ENCODE results near the gene LCE7A. TPM values are rescaled to one million over a fixed set of nuclear protein-coding genes. Genes with fewer than 3 reads are reported as not detected.

Gene LCE7A
- total RNA-seq, 1 donor from 2014 or later: not detected

DNA sequence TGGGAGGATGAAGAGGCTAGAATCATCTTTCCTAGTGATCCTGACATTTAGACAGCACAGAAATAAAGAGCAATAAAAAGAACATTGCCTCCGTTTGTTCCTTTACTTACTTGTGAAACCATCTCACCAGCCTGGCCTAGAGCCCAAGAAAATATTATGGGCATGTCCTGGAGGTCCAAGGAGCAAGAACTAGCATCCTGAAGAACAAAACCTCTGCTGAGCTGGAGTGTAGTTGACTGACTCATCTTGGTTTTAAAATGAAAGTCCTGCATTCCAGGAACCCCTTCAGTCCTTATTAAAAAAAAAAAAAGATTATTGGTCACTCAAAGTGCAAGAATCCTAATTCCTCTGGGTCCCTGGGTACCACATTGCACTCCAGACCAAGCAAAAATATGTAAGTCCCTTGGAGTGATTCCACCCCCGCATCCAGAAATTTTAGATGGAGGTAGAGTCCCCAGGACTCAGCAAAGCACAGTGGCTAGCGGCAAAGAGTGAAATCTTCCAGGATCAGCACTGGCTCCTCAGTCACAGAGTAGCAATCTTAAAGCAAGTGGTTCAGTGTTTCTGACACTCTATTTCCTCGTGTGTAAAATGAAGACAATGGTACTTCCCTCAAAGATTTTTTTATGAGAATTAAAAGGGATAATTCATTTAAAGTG lies 25.3 kb downstream of the LCE7A start:
- peaks cover 13% of the 10 kb centered on the region for H3K27me3 Mint-ChIP-seq (ENCODE audit: insufficient read depth)
- H3K9me3 Mint-ChIP-seq: no peaks in the 10 kb centered on the region
- intact Hi-C loops (cut with micrococcal nuclease): no loop called here
- H3K4me3 Mint-ChIP-seq: no peak overlapping the region
- no peak overlapping the region for H3K27ac Mint-ChIP-seq
- no peaks in the 10 kb centered on the region for H3K4me1 Mint-ChIP-seq (ENCODE audit: low read depth)
- no peaks in the 10 kb centered on the region for H3K36me3 Mint-ChIP-seq (ENCODE audit: low read depth)
- no peak for DNase-seq (ENCODE audit: low spot score)

DNA sequence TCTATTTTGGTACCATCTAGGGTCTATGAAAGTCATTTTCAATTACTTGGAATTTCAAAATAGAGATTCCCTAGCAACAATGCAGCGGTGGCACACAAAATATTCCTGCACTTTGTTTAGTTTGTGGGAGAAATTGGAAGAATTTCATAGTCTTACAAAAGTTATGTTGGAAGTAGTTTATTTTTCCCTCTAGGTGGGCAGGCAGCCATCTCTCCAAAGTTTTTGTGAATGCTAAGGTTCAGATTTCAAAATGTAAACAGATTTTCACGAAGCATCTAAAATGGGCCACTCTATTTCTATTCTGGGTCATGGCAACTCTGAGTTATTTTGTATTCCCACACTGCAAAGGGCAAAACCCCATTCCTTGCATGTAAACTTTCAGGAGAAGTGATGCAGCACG lies 26.3 kb downstream of the LCE7A start:
- H3K4me3 Mint-ChIP-seq: no peak overlapping the region
- DNase-seq (ENCODE audit: low spot score): no peak
- intact Hi-C loops (cut with micrococcal nuclease): no loop called here
- H3K27ac Mint-ChIP-seq: no peak overlapping the region
- no peaks in the 10 kb centered on the region for H3K36me3 Mint-ChIP-seq (ENCODE audit: low read depth)
- no peaks in the 10 kb centered on the region for H3K4me1 Mint-ChIP-seq (ENCODE audit: low read depth)
- peaks cover 14% of the 10 kb centered on the region for H3K27me3 Mint-ChIP-seq (ENCODE audit: insufficient read depth)
- no peaks in the 10 kb centered on the region for H3K9me3 Mint-ChIP-seq

- intact Hi-C loops (cut with micrococcal nuclease): no loop called here
- Mint-ChIP-seq H3K27me3 (ENCODE audit: insufficient read depth) (peaks cover 19% of the 10 kb centered on the region), H3K9me3 (no peaks in the 10 kb centered on the region), H3K27ac (no peak overlapping the region), H3K36me3 (ENCODE audit: low read depth) (no peaks in the 10 kb centered on the region), H3K4me3 (no peak overlapping the region), H3K4me1 (ENCODE audit: low read depth) (no peaks in the 10 kb centered on the region)
- no peak for DNase-seq (ENCODE audit: low spot score)
These were observed 27.1 kb downstream of the LCE7A start for GRCh38 chr1:152886758-152887409.

DNA sequence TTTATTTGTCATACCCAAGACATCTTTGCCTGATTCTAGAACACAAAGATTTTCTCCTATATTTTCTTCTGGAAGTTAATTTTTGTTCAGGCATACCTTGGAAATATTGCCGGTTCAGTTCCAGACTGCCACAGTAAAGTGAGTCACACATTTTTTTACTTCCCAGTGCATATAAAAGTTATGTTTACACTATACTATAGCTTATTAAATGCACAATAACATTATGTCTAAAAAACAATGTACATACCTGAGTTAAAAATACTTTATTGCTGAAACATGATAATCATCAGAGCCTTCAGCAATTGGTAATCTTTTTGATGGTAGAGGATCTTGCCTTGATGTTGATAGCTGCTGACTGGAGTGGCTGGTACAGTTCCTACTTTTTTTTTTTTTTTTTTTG lies 28.3 kb downstream of the LCE7A start:
- Mint-ChIP-seq H3K27ac (no peak overlapping the region), H3K27me3 (ENCODE audit: insufficient read depth) (peaks cover 27% of the 10 kb centered on the region), H3K9me3 (no peaks in the 10 kb centered on the region), H3K36me3 (ENCODE audit: low read depth) (no peaks in the 10 kb centered on the region), H3K4me1 (ENCODE audit: low read depth) (no peaks in the 10 kb centered on the region), H3K4me3 (no peak overlapping the region)
- no peak for DNase-seq (ENCODE audit: low spot score)
- intact Hi-C loops (cut with micrococcal nuclease): no loop called here

GRCh38 chr1:152899027-152899426 lies 39.2 kb downstream of the LCE7A start:
- Mint-ChIP-seq H3K27me3 (ENCODE audit: insufficient read depth) (peaks cover 15% of the 10 kb centered on the region), H3K36me3 (ENCODE audit: low read depth) (no peaks in the 10 kb centered on the region), H3K4me3 (no peak overlapping the region), H3K4me1 (ENCODE audit: low read depth) (no peaks in the 10 kb centered on the region), H3K27ac (no peak overlapping the region), H3K9me3 (no peaks in the 10 kb centered on the region)
- intact Hi-C loops (cut with micrococcal nuclease): no loop called here
- no peak for DNase-seq (ENCODE audit: low spot score)

DNA sequence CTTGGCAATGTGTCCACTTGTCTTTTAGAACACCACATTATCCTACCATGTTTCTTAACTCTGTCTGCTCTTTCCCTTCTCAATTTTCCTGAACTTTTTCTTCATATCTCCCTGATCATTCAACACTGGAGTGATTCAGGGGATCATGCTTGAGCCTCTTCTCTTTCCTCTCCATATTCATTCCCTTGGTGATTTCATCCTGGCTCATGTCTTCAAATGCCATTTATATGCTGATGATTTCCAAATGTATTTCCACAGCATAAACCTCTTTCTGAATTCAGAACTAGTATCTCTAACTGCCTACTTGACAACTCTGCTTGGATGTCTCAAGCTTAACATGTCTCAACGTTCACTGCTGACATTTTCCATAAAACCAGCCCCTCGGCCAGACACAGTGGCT lies 40.1 kb downstream of the LCE7A start:
- Mint-ChIP-seq H3K36me3 (ENCODE audit: low read depth) (no peaks in the 10 kb centered on the region), H3K27ac (no peak overlapping the region), H3K4me1 (ENCODE audit: low read depth) (no peaks in the 10 kb centered on the region), H3K9me3 (no peaks in the 10 kb centered on the region), H3K27me3 (ENCODE audit: insufficient read depth) (peaks cover 10% of the 10 kb centered on the region), H3K4me3 (no peak overlapping the region)
- intact Hi-C loops (cut with micrococcal nuclease): no loop called here
- DNase-seq (ENCODE audit: low spot score): no peak

- Mint-ChIP-seq H3K4me1 (ENCODE audit: low read depth) (no peaks in the 10 kb centered on the region), H3K9me3 (no peaks in the 10 kb centered on the region), H3K4me3 (no peak overlapping the region), H3K36me3 (ENCODE audit: low read depth) (no peaks in the 10 kb centered on the region), H3K27me3 (ENCODE audit: insufficient read depth) (peaks cover 10% of the 10 kb centered on the region), H3K27ac (no peak overlapping the region)
- DNase-seq (ENCODE audit: low spot score): no peak
- intact Hi-C loops (cut with micrococcal nuclease): no loop called here
These were observed 41.8 kb downstream of the LCE7A start for GRCh38 chr1:152901631-152902030.

DNA sequence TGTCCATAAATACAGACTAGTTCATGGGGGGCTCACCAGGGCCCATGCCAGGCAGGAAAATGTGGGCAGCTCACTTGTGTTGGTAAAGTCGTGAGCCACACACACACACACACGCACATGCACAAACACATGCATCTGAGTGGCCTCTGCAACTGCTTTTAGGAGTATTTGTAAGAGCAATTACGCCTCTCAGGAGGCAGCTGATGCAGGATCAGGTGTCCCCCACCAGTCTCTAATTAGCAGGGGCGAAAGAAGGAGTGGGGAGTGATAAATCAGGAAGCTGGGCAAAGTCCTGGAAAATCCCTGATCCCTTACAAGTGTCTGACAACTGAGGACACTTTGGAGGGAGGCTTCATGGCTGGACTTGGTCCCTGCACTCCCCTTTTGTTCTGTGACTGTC lies 42.8 kb downstream of the LCE7A start:
- no peak for DNase-seq (ENCODE audit: low spot score)
- H3K9me3 Mint-ChIP-seq: no peaks in the 10 kb centered on the region
- no peaks in the 10 kb centered on the region for H3K4me1 Mint-ChIP-seq (ENCODE audit: low read depth)
- H3K27me3 Mint-ChIP-seq (ENCODE audit: insufficient read depth): peaks cover 7% of the 10 kb centered on the region
- no peak overlapping the region for H3K27ac Mint-ChIP-seq
- no peak overlapping the region for H3K4me3 Mint-ChIP-seq
- intact Hi-C loops (cut with micrococcal nuclease): no loop called here
- no peaks in the 10 kb centered on the region for H3K36me3 Mint-ChIP-seq (ENCODE audit: low read depth)

DNA sequence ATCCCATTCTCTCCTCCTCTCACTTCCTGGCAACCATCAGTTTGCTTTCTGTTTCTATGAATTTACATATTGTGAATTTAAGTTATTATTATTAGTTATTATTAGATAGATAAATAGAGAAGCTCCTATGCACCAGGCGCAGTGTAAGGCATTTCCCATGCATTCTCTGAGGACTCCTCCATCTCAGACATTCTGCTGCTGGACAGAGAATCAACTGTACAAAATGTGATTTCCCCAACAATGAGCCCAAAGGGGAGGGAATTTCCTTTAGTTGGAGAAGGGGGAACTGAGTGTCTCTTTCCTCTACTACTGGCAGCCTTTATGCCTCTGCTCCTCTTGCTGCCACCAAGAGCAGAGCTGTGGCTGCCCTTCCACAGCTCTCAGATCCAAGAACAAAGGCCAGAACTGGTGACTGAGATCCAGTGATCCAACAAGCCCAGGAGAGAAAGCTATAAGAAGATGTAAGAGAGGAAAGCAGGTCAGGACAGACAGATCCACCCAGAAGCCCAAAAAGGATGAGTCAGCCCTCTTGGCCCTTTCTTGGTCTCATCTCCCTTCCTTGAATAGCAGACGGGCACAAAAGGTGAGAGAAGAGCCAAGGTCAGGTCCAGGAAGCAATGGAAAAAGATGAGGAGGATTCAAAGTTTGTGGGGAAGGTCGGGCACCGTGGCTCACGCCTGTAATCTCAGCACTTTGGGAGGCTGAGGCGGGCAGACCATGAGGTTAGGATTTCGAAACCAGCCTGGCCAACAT lies 45.1 kb downstream of the LCE7A start:
- intact Hi-C loops (cut with micrococcal nuclease): no loop called here
- Mint-ChIP-seq H3K27me3 (ENCODE audit: insufficient read depth) (peaks cover 1% of the 10 kb centered on the region), H3K36me3 (ENCODE audit: low read depth) (no peaks in the 10 kb centered on the region), H3K4me3 (no peak overlapping the region), H3K4me1 (ENCODE audit: low read depth) (no peaks in the 10 kb centered on the region), H3K27ac (no peak overlapping the region), H3K9me3 (no peaks in the 10 kb centered on the region)
- DNase-seq (ENCODE audit: low spot score): no peak

- H3K27ac Mint-ChIP-seq: no peak overlapping the region
- DNase-seq (ENCODE audit: low spot score): no peak
- no peaks in the 10 kb centered on the region for H3K4me1 Mint-ChIP-seq (ENCODE audit: low read depth)
- H3K4me3 Mint-ChIP-seq: no peak overlapping the region
- no peaks in the 10 kb centered on the region for H3K27me3 Mint-ChIP-seq (ENCODE audit: insufficient read depth)
- intact Hi-C loops (cut with micrococcal nuclease): no loop called here
- H3K9me3 Mint-ChIP-seq: no peaks in the 10 kb centered on the region
- no peaks in the 10 kb centered on the region for H3K36me3 Mint-ChIP-seq (ENCODE audit: low read depth)
These were observed 46.3 kb downstream of the LCE7A start for GRCh38 chr1:152906023-152906565.

DNA sequence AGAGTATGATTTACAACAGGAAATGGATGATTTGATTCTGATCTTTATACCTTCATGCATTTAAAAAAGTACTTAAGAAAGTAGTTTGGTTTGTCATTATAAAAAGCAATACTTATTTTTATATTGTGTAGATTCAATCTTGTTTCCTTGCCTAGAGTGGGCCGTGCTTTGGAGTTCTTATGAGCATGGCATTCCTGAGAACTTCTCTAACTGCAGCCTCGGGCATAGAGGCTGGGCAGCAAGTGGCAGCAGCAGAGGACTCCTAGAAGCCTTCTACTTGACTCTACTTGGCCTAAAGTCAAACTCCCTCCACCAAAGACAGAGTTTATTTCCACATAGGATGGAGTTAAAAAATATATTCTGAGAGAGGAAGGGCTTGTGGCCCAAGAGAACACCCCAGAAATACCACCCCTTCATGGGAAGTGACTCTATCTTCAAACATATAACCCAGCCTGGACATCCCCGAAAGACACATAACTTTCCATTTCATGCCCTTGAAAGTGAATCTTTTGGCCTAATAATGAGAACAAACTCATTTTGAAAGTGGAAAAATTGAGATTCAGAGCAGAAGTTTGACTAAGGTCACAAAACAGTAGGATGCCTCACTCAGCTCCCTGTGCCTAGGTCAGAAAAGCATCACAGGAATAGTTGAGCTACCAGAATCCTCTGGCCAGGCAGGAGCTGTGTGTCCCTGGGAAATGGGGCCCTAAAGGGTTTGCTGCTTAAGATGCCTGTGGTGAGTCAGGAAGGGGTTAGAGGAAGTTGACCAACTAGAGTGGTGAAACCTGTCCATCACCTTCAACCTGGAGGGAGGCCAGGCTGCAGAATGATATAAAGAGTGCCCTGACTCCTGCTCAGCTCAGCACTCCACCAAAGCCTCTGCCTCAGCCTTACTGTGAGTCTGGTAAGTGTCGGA lies 48.1 kb downstream of the LCE7A start, which contains the start of gene IVL:
TSS of gene IVL (plus strand) at position 861 of the 916 bp plus-strand sequence. CDS start 1,252 bp downstream, outside the sequence.
- Mint-ChIP-seq H3K36me3 (ENCODE audit: low read depth) (no peaks in the 10 kb centered on the region), H3K27ac (no peak within 1 kb of the TSS), H3K4me1 (ENCODE audit: low read depth) (no peaks in the 10 kb centered on the region), H3K9me3 (no peaks in the 10 kb centered on the region), H3K27me3 (ENCODE audit: insufficient read depth) (peaks cover 4% of the 10 kb centered on the region), H3K4me3 (no peak within 1 kb of the TSS)
- intact Hi-C loops (cut with micrococcal nuclease): no loop called here
- DNase-seq (ENCODE audit: low spot score): no peak

DNA sequence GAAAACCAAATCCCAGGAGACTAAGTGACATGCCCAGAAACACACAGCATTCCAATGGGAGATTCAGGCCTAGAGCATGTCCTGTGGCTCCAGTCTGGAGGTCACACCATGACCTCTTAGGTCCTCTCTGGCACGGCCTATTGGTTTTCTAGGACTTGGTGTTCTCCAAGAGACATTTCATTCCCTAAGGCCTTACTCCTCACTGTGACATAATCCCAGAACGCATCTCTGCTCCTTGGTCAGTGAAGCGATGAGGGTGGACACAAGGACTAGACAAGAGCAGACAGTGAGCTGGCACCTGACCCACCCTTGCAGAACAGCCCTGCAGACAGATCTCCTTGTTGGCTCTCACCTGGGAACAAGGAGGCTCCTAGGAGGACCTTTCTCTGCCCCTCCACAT lies 49.4 kb downstream of the LCE7A start:
- no peak for DNase-seq (ENCODE audit: low spot score)
- Mint-ChIP-seq H3K4me1 (ENCODE audit: low read depth) (no peaks in the 10 kb centered on the region), H3K9me3 (no peaks in the 10 kb centered on the region), H3K36me3 (ENCODE audit: low read depth) (no peaks in the 10 kb centered on the region), H3K27ac (no peak overlapping the region), H3K4me3 (no peak overlapping the region), H3K27me3 (ENCODE audit: insufficient read depth) (peaks cover 6% of the 10 kb centered on the region)
- intact Hi-C loops (cut with micrococcal nuclease): no loop called here
